Colon (tissue), 2 donors: ENCODE results near the gene HDAC4.

Experiments used
- FAIRE-seq: peaks from 2 replicates; lab custom pipeline; 2012; peaks lifted over from hg19 to GRCh38; lab: Jason Lieb, UNC
- donor health status: control.
- donor health status: control.

HDAC4 gene

DNA sequence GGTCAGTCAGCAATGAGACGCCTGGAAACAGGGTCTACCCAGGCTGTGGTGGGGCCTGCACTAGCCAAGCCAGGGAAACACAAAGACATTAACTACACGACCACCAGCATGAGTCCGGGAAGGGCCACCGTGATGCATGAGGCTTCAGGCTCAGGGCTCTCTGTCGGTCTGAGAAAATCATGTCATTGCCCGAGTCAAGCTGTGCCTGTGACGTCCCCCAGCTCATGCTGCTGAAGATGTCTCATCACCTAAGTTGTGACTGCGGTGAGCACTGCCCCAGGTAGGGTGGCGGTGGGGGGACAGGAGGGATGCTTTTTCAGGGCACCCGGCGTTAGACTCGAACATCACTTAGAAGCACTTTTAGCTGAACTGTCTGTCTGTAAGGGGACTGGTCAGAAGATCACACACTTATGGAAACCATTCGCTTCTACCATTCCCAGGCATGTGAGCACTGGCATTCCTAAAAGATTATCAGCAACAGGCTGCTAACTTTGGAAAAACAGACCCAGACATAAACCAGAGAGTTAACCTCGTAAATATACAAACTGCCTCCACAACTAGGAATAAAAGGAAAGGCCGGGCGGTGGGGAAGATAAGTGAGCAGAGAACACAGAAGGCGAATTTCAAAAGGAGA is 234.5 kb downstream of the HDAC4 start:
- no peak for FAIRE-seq

GRCh38 chr2:239165206-239165831 is 235.5 kb downstream of the HDAC4 start:
- no peak for FAIRE-seq

DNA sequence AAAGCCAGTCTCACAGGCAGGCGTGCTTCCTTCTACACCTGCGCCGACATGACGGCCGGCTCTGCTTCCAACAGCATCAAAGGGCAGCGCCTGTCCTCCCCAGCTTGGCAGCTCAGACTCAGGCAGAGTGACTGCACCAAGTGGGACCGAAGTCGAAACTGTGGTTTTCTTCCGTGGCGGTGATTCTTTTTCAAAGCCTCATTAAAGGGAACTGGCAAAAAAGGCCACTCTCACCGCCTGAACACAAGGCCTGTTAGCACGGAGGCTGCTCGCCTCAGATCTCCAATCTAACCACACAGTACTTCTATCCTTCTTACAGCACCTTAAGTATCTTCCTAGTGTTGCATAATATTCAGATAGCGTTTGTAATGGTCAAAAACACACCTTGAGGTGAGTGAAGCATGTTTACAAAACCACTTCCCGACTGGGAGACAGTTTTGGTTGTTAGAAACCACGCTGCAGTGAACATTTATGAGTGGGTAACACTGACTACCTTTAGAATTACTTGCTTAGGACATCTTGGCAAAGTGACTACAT is 236.4 kb downstream of the HDAC4 start:
- no peak for FAIRE-seq

- FAIRE-seq = no peak
Observed at GRCh38 chr2:239163688-239164334, 237.0 kb downstream of the HDAC4 start.

DNA sequence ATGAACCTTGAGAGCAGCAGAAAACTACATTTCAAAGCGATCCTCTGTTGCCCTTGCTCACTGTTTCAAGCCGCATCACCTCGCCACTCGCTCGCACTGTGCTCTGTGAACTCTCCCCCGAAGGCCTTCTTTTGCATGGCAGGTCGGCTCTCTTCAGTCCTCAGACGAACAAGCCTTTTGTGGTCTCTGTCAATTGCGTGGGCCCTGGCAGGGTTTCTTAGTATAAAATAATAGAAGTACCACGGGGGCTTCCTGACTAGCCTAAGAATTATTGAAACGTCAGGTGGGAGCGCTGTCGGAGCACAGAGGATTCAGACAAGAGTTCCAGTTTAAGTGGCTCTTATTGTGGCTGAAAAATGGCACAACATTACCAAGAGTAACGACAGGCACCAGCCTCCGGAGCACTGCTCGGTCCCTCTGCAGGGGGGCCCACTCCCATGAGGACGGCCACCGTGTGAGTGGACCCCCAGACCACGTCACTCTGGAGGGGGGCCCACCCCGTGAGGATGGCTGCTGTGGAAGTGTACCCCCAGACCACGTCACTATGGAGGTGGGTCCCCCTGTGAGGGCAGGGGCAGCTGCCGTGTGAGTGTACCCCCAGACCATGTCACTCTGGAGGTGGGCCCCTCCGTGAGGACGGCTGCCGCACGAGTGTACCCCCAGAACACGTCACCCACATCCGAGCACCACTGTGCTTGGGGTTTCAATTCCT is 237.7 kb downstream of the HDAC4 start:
- FAIRE-seq = no peak

DNA sequence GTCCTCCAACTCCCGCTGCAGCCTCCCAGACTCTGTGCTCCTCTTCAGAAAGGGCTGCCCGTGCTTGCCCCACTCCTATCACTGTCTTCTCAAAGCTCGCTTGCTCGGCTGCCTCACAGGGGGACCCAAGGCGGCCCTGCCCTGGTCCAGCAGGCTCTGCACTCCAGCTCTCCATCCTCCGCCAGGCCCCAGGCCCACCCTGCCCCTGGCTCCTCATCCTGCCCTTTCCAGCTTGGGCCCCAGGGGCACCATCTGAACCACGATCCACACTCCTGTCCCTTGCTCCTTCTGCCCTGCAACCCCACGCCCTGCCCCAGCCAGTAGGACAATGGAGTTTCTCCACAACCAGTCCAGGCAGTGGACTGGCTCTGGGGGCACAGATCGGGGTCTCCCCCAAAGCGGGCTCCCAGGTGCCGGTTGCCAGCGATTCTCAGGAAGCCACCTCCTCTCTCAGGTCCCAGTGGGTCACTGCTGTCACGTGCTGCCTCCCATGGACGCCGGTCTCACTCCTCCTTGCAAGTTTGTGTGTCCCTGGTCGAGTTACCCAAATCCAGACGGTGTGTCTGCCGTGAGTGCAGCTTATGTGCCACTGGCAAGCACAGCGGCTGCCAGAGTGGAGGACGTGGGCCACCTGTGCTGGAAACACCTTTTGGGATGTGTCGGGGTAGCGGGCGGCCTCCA is 238.5 kb downstream of the HDAC4 start:
- FAIRE-seq = no peak

- FAIRE-seq = no peak
Observed at GRCh38 chr2:239161711-239162140, 239.1 kb downstream of the HDAC4 start.

DNA sequence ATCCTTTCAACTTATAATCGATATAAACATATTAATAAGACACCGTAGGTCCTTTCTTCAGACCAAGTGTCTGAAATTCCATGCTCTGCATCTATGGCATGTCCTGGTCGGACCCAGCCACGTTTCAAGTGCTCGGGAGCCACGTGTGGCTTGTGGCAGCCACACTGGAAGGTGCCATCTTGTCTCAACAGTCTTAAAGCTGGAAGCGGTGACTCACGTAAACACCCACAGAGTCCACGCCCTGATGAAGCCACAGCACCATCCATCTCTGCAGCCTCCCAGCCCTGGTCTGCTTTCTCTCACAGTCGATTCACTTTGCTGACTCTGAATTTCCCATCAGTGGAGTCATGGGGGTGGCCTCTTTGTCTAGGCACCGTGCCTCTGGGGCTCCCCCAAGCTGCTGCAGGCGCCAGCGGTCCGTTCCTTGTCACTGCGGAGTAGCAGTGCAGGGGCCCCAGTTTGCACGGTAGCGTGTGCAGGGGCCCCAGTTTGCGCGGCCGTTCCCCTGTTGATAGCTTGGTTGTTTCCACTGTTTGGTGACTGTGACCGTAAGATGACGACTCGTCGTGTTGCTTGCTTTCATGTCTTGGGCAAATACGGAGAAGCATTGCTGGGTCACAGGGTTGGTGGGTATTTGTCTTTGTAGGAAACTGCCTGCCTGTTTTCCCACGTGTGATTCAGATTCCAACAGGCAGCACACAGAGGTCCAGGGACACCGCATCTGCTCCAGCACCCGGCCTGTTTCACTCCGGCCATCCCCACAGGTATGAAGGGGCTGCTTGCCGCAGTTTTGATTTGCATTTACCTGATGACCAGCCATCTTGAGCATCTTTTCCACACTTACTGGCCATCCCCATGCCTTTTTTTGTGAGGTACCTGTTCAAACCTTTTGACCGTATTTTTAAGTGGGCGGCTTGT is 240.3 kb downstream of the HDAC4 start:
- no peak for FAIRE-seq

DNA sequence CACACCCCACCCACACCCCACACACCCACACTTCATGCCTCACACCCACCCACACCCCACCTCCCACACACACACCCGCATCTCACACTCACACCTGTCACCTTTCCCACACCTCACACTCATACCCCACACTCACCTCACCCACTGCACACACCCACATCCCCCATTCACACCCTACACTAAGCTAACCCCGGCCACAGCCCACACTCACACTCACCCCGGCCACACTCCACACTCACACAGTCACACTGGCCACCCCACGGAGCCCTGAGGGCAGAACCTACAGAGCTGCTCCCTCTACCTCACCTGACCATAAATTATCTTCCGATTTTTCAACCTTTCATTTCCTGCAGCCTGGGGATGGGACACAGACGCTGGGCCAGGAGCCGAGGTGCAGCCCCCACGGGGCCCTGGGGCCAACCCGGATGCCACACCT is 241.3 kb downstream of the HDAC4 start:
- FAIRE-seq = no peak

GRCh38 chr2:239158641-239159475 is 242.0 kb downstream of the HDAC4 start:
- no peak for FAIRE-seq

- no peak for FAIRE-seq
Observed at GRCh38 chr2:239157771-239158170, 243.0 kb downstream of the HDAC4 start.

GRCh38 chr2:239157269-239157668 is 243.6 kb downstream of the HDAC4 start:
- FAIRE-seq = no peak

DNA sequence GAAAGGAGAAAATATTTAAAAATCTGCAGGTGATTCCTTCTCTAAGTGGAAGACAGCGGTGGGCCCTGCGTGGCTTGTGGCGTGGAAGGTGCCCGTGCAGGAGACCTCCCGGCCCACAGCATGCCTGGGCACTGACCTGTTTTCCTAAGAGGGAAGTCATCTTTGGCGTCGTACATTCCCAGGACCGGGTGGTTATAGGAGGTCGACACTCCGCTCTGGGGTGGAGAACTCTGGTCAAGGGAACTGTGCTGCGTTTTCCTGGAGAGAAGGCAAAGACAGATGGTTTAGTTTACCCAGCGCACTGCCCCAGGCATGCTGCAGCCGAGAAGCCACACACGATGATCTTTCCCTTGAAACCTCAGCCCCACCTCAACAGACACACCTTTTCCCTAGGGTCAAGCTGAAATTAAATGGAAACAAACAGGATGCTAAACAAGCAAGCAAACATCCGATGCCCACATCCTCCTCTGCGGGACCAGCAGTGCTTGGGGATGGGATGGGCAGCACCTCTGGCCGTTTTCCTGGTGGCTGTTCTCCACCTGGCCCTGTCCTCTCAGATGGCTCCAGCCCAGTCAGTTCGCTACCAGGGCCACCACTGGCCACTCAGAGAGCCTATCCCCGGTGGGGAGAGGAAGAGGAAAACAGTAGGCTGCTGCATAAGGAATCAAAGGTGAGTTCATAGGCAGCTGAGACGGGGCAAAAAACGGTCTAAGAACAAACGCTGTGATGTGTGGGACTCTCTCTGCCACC is 244.1 kb downstream of the HDAC4 start:
- FAIRE-seq = no peak

DNA sequence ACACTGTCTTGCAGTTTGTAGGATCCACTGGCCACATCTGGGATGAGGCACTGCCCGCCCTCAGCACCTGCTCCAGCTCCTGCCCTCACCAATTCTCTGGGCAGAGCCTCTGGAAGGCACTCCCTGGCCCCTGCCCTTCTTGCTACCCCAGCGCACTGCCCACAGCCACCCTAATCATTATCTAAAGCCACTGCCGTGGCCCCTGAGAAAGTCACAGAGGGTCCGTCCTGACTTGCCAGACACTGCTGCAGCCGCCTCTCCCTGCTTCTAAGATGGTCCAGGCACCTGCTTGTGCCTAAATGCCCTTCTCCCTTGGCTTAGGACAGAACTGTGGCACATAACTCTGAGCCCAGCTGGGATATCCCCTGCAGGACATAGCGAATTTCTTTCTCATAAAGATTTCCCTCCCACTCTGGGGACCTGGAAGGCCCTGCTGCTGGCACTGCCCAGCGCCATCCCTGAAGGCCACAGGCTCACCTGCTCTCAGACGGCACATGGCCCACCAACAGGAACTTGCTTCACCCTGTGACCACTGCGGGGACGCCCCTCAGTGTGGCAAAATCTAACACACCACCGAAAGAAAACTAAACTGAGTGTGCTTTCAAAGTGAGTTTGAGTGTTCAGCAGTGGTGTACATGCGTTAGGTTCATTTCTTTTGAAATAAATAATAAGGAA is 244.9 kb downstream of the HDAC4 start:
- FAIRE-seq = no peak

DNA sequence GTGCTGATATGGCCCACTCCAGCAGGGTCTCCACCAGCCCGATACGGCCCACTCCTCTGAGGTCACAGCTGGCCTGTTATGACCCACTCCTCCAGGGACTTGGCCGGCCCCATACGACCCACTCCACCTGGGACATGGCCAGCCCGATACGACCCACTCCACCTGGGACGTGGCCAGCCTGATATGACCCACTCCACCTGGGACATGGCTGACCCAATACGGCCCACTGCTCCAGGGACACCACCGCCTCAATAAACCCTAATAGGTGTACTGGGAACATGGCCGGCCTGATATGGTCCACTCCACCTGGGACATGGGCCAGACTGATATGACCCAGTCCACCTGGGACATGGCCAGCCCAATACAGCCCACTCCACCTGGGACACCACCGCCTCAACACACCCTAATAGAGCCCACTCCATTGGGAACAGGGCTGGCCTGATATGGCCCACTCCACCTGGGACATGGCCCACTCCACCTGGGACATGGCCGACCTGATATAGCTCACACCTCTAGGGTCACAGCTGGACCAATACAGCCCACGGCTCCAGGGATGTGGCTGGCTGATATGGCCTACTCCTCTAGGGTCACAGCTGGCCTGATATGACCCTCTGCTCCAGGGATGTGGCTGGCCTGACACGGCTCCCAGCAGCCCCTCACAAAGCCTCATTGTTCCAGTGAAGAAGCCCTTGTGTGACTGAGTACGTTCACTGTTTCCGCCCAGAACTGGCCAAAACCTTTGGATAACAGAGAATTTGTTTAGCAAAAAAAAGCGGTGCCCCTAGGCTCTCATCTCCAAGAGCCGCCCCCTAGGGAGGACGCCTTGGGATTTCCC is 245.6 kb downstream of the HDAC4 start:
- FAIRE-seq = no peak

GRCh38 chr2:239153806-239154591 is 246.8 kb downstream of the HDAC4 start:
- no peak for FAIRE-seq

DNA sequence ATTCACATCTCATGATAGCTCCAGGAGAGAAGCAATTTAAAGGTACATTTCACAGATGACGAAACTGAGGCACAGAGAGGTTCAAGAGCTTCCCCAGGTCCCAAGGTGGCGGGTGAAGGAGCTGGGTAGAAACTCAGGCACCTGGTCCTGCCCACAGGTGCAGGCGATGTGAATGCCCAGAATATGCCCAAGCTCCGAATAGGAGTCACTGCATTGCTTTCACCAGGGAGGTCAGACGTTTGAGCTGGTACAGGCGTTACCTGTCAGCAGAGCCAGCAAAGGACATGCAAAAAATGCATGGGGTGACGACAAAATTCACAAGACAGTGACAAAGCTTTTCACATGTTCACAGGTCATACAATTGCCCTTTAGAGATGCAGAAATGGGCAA is 247.9 kb downstream of the HDAC4 start:
- FAIRE-seq = no peak
